ENCODE results near the gene CUL7.

CUL7 gene

GRCh38 chr6:43077333-43077809 is 23.7 kb upstream of the CUL7 start:
- DNase-seq (ENCODE audit: low spot score) (no peak), FAIRE-seq (no peak)

GRCh38 chr6:43076464-43077332 is 23.0 kb upstream of the CUL7 start:
- peak; percentile 46 for DNase-seq (ENCODE audit: low spot score)
- no peak for FAIRE-seq

GRCh38 chr6:43075670-43076463 is 22.2 kb upstream of the CUL7 start, which contains the start of gene PTK7:
TSS of gene PTK7 (plus strand) at chr6:43076314. CDS start at chr6:43076489, 175 bp downstream.
- DNase-seq (ENCODE audit: low spot score), result peak; percentile 88
- FAIRE-seq, result no peak

GRCh38 chr6:43074847-43075669 is 21.4 kb upstream of the CUL7 start:
- DNase-seq (ENCODE audit: low spot score) (no peak), FAIRE-seq (no peak)

- DNase-seq (ENCODE audit: low spot score), result peak; percentile 66
- no peak for FAIRE-seq
Observed at GRCh38 chr6:43070028-43070632, 16.5 kb upstream of the CUL7 start.

- DNase-seq (ENCODE audit: low spot score) (no peak), FAIRE-seq (no peak)
Observed at GRCh38 chr6:43062818-43063217, 9.2 kb upstream of the CUL7 start.

GRCh38 chr6:43061861-43062260 is 8.2 kb upstream of the CUL7 start:
- FAIRE-seq (no peak), DNase-seq (ENCODE audit: low spot score) (no peak)

GRCh38 chr6:43060755-43061633 is 7.3 kb upstream of the CUL7 start:
- FAIRE-seq, result no peak

GRCh38 chr6:43060034-43060754 is 6.5 kb upstream of the CUL7 start:
- DNase-seq (ENCODE audit: low spot score) (peak; percentile 20), FAIRE-seq (no peak)

More at GRCh38 chr6:43060755-43061633, 7.3 kb upstream of the CUL7 start:
- no peak for DNase-seq (ENCODE audit: low spot score)

- DNase-seq (ENCODE audit: low spot score) (peak; percentile 100), FAIRE-seq (no peak)
Observed at GRCh38 chr6:43059168-43060033, 5.8 kb upstream of the CUL7 start, which contains the start of the genes KLC4 and MRPL2. TSS of gene KLC4 (plus strand) at chr6:43059631. CDS start at chr6:43061336, 1,705 bp downstream. TSS of gene MRPL2 (minus strand) at chr6:43059434. CDS start at chr6:43059381, 53 bp downstream.

- DNase-seq (ENCODE audit: low spot score) (no peak), FAIRE-seq (no peak)
Observed at GRCh38 chr6:43058531-43058930, 4.9 kb upstream of the CUL7 start.

GRCh38 chr6:43055966-43056365 is 2.3 kb upstream of the CUL7 start:
- DNase-seq (ENCODE audit: low spot score) (no peak), FAIRE-seq (no peak)

- DNase-seq (ENCODE audit: low spot score), result no peak
Observed at GRCh38 chr6:43054206-43054943, 724 bp upstream of the CUL7 start.

GRCh38 chr6:43052842-43053544 is 658 bp downstream of the CUL7 start:
- peak; percentile 15 for DNase-seq (ENCODE audit: low spot score)
- no peak for FAIRE-seq

More at GRCh38 chr6:43054206-43054943, 724 bp upstream of the CUL7 start:
- no peak for FAIRE-seq

- FAIRE-seq, result no peak
- no peak for DNase-seq (ENCODE audit: low spot score)
Observed at GRCh38 chr6:43052225-43052841, 1.3 kb downstream of the CUL7 start.

- FAIRE-seq, result no peak
- no peak for DNase-seq (ENCODE audit: low spot score)
Observed at GRCh38 chr6:43050981-43051380, 2.7 kb downstream of the CUL7 start.

Measured in urothelium cell line (cell line).